ENCODE results near the gene SGO1.
A peak's percentile ranks its signal among the peaks of the same experiment; 100 is the strongest.

Gene SGO1

GRCh38 chr3:20186600-20187004 is 596 bp upstream of the SGO1 start:
- no peak for DNase-seq (ENCODE audit: low read depth)
- peak overlapping the region; percentile 87 for H3K4me3 ChIP-seq (ENCODE audit: low read depth, low read length)

GRCh38 chr3:20185331-20185678 is 701 bp downstream of the SGO1 start:
- peak; percentile 51 for DNase-seq (ENCODE audit: low read depth)
- TF ChIP-seq CTCF (IDR thresholded peaks at IDR 0.05; ENCODE audit: insufficient read depth, low read depth, low read length, missing control alignments) = no peak
- H3K4me3 ChIP-seq (ENCODE audit: low read depth, low read length) = peak overlapping the region; percentile 94

More at GRCh38 chr3:20186600-20187004, 596 bp upstream of the SGO1 start:
- TF ChIP-seq CTCF (IDR thresholded peaks at IDR 0.05; ENCODE audit: insufficient read depth, low read depth, low read length, missing control alignments) = no peak

- no peak for DNase-seq (ENCODE audit: low read depth)
- TF ChIP-seq CTCF (IDR thresholded peaks at IDR 0.05; ENCODE audit: insufficient read depth, low read depth, low read length, missing control alignments) = no peak
Observed at GRCh38 chr3:20182206-20182605, 3.8 kb downstream of the SGO1 start.

DNA sequence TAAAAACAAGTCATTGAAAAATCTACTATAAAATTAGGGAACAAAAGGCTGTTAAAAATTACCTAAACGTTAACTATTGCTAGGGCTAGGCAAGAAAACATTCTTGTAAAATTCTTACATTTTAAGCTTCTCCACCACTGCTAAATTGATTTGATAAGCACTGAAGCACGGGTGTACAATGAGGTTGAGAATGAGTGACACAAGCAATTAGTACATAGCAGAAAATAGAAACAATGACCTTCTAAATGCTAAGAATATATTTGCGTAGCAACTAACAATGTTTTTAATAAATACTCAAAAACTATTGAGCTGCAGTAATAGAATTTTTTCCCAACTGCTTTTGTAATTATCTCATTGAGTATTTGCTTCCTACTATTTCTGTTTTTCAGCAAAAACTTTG is 4.7 kb downstream of the SGO1 start:
- H3K4me3 ChIP-seq (ENCODE audit: low read depth, low read length) = no peak overlapping the region
- no peak for TF ChIP-seq CTCF (IDR thresholded peaks at IDR 0.05; ENCODE audit: insufficient read depth, low read depth, low read length, missing control alignments)
- DNase-seq (ENCODE audit: low read depth) = no peak

More at GRCh38 chr3:20182206-20182605, 3.8 kb downstream of the SGO1 start:
- no peak overlapping the region for H3K4me3 ChIP-seq (ENCODE audit: low read depth, low read length)

DNA sequence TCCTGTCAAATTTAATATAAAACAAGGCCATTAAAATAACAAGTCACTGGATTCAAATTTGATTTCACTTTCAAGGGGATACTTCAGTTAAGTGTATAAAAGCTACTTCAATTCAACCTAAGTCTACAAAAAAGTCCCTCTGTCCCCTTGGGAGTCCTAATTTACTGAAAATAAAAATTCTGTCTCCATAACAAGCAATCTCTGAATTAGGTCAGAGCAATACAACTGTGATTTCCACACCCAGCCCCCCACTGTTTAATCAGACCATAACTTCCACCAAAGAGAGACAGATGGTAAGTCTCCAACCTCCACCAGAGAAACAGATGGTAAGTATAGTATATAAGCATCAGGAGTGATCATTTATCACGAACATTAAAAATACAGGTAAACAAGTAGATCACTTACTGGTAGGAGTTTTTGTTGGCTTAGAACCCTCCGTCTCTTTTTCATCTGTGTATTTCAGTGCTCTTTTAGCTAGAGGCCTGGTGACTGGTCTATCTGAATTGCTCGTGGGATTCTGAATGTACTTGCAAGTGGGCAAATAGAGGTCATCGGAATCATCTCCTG is 12.1 kb downstream of the SGO1 start:
- no peak for DNase-seq (ENCODE audit: low read depth)
- no peak overlapping the region for H3K4me3 ChIP-seq (ENCODE audit: low read depth, low read length)
- no peak for TF ChIP-seq CTCF (IDR thresholded peaks at IDR 0.05; ENCODE audit: insufficient read depth, low read depth, low read length, missing control alignments)

GRCh38 chr3:20161714-20162113 is 24.3 kb downstream of the SGO1 start:
- H3K4me3 ChIP-seq (ENCODE audit: low read depth, low read length) = no peak overlapping the region
- DNase-seq (ENCODE audit: low read depth) = no peak
- TF ChIP-seq CTCF (IDR thresholded peaks at IDR 0.05; ENCODE audit: insufficient read depth, low read depth, low read length, missing control alignments) = no peak

DNA sequence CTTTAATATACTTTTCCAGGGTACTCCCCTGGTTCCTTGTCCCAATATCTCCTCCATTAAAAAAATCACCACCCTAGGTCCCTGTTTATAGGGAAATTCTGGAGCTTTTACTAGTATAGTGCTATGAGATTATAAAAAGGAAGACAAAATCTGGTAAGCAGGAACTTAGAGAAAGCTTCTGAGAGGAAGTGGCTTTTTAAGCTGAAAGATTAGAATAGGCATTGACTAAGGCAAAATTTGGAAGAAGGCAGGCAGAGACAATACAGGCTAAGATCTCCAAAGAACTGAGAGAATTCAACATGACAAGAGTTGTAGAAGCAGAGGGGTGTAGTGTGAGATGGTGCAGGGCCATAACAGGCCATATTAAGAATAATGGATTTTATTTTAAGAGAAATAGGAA is 25.8 kb downstream of the SGO1 start:
- H3K4me3 ChIP-seq (ENCODE audit: low read depth, low read length) = no peak overlapping the region
- no peak for TF ChIP-seq CTCF (IDR thresholded peaks at IDR 0.05; ENCODE audit: insufficient read depth, low read depth, low read length, missing control alignments)
- no peak for DNase-seq (ENCODE audit: low read depth)
